OCI-LY7 (cell line): ENCODE results near the gene CCDC51. TPM values are rescaled to one million over a fixed set of nuclear protein-coding genes. Genes with fewer than 3 reads are reported as not detected.

Source experiments
- BruUV-seq: library from RNA; stranded (reverse); fragments of 400-500 nt; replicated peaks from 2 replicates; lab custom pipeline; 2021; lab: Mats Ljungman, UMichigan
- CTCF ChIA-PET: fragments of 300-600 bp; sonication (Branson Sonifier 250); formaldehyde crosslinking; loops from one replicate; lab custom pipeline; 2022; ENCODE audit warnings: antibody characterized with exemption; ENCODE audit not compliant: unreplicated experiment; lab: Charles Lee
- POLR2A ChIA-PET: fragments of 300-600 bp; sonication (Branson Sonifier 250); formaldehyde crosslinking; loops from one replicate; lab custom pipeline; 2022; ENCODE audit warnings: antibody characterized with exemption; lab: Charles Lee
- DNase-seq: peaks from one replicate; pipeline ENCODE4 v3.0.0-alpha.2; 2015; ENCODE audit warnings: low spot score
- H2AFZ ChIP-seq: fragments of 200-600 bp; sonication (generic), shearing (Covaris generic); 2 replicates; pipeline ENCODE4 v1.6.1; 2014; ENCODE audit warnings: mild to moderate bottlenecking, antibody characterized with exemption, low read length, moderate library complexity
- H3K27ac ChIP-seq: fragments of 200-600 bp; sonication (generic); 2 replicates; pipeline ENCODE4 v1.5.1; 2014; ENCODE audit warnings: mixed run types, low read depth, mild to moderate bottlenecking, moderate library complexity, low read length, inconsistent platforms; ENCODE audit not compliant: poor library complexity, severe bottlenecking
- H3K36me3 ChIP-seq: fragments of 200-600 bp; sonication (generic); 2 replicates; pipeline ENCODE4 v1.6.1; 2014; ENCODE audit warnings: mild to moderate bottlenecking, antibody characterized with exemption, low read length, moderate library complexity, mixed read lengths; ENCODE audit not compliant: insufficient read depth
- H3K4me1 ChIP-seq: fragments of 200-600 bp; sonication (generic); 2 replicates; pipeline ENCODE4 v1.5.1; 2014; ENCODE audit warnings: mild to moderate bottlenecking, low read length; ENCODE audit not compliant: insufficient read depth, poor library complexity, severe bottlenecking
- H3K4me2 ChIP-seq: fragments of 200-600 bp; sonication (generic); 2 replicates; pipeline ENCODE4 v1.6.1; 2014; ENCODE audit warnings: mild to moderate bottlenecking, low read length
- H3K4me3 ChIP-seq: fragments of 200-600 bp; sonication (generic); 2 replicates; pipeline ENCODE4 v1.5.1; 2014; ENCODE audit warnings: mild to moderate bottlenecking, low read depth, low read length; ENCODE audit not compliant: poor library complexity, severe bottlenecking
- H3K79me2 ChIP-seq: fragments of 200-600 bp; sonication (generic); 2 replicates; pipeline ENCODE4 v1.6.1; 2016; ENCODE audit warnings: low read depth, mild to moderate bottlenecking, low read length, moderate library complexity, mixed read lengths; ENCODE audit not compliant: insufficient read depth
- H3K9me2 ChIP-seq: fragments of 200-600 bp; sonication (generic); 2 replicates; pipeline ENCODE4 v1.6.1; 2016; ENCODE audit warnings: mild to moderate bottlenecking, low read length, mixed read lengths; ENCODE audit not compliant: insufficient read depth
- H3K9me3 ChIP-seq: fragments of 200-600 bp; sonication (generic); 2 replicates; pipeline ENCODE4 v1.6.1; 2014; ENCODE audit warnings: mild to moderate bottlenecking, mixed run types, low read length, mixed read lengths
- H4K20me1 ChIP-seq: fragments of 200-600 bp; sonication (generic); 2 replicates; pipeline ENCODE4 v1.6.1; 2014; ENCODE audit warnings: mild to moderate bottlenecking, antibody characterized with exemption, low read length, moderate library complexity, mixed read lengths; ENCODE audit not compliant: insufficient read depth
- CTCF ChIP-seq: fragments of 200-600 bp; sonication (generic); conservative IDR thresholded peaks from 2 replicates; pipeline ENCODE4 v1.5.1; 2014; ENCODE audit warnings: mild to moderate bottlenecking, antibody characterized with exemption, low read length, moderate library complexity, mixed read lengths
- EZH2phosphoT487 ChIP-seq: fragments of 200-600 bp; sonication (generic); IDR thresholded peaks from 2 replicates; pipeline ENCODE4 v1.6.1; 2018; ENCODE audit warnings: low read depth, borderline replicate concordance, mild to moderate bottlenecking, mixed run types, antibody characterized with exemption, low read length, moderate library complexity, mixed read lengths
- intact Hi-C: fragments of 100-400 bp; cut with micrococcal nuclease; formaldehyde crosslinking; loops from one replicate; pipeline ENCODE4 v1.10.0; 2022; ENCODE audit not compliant: unreplicated experiment
- total RNA-seq, 2 experiments: library from RNA; depleted of rRNA in 1 of 2; stranded (reverse); fragments of >200 nt in 1 of 2; shearing (Covaris generic) in 1 of 2; gene quantifications; 2 replicates each; pipeline ENCODE4 v1.2.3, GENCODE V29; 2014 to 2022

The CCDC51 gene
- total RNA-seq, 2 experiments from 2014 or later, result 23.0 to 24.9 TPM

- no TSS peak for BruUV-seq
- intact Hi-C loops, result loop anchor here (2.0 to 10.0 kb wide), 4 partner anchors 20 to 362 kb away; partner anchors contain the start of genes PFKFB4 and SLC26A6
Measured at GRCh38 chr3:48446425-48447193, 6.7 kb upstream of the CCDC51 start, which contains the start of gene ATRIP. TSS of gene ATRIP (plus strand) at chr3:48446737. CDS start at chr3:48446846, 109 bp downstream.

GRCh38 chr3:48446043-48446424 is 6.1 kb upstream of the CCDC51 start:
- no peak for TF ChIP-seq CTCF
- no peak for TF ChIP-seq EZH2phosphoT487
- Histone ChIP-seq H4K20me1 (peaks cover 11% of the 10 kb centered on the region), H2AFZ (peak overlapping the region; percentile 80), H3K79me2 (peaks cover 53% of the 10 kb centered on the region), H3K9me3 (no peaks in the 10 kb centered on the region), H3K27ac (peak overlapping the region; percentile 13), H3K36me3 (peaks cover 58% of the 10 kb centered on the region), H3K9me2 (no peaks in the 10 kb centered on the region), H3K4me1 (peaks cover 35% of the 10 kb centered on the region), H3K4me2 (peak overlapping the region; percentile 98), H3K4me3 (peak overlapping the region; percentile 92)
- CTCF ChIA-PET, result interaction anchor here (0.6 to 3.2 kb wide), 3 partner anchors 9 to 27 kb away, joined by 3 to 22 read pairs (median 3); no protein-coding TSS in a partner anchor
- intact Hi-C loops, result loop anchor here (2.0 to 10.0 kb wide), 4 partner anchors 21 to 361 kb away; partner anchors contain the start of genes PFKFB4 and SLC26A6
- TSS peak; percentile 86 for BruUV-seq
- POLR2A ChIA-PET, result interaction anchor here (0.6 to 1.7 kb wide), 6 partner anchors 10 to 453 kb away, joined by 3 to 7 read pairs (median 4); no protein-coding TSS in a partner anchor
- no peak for DNase-seq

More at GRCh38 chr3:48446425-48447193, 6.7 kb upstream of the CCDC51 start, which contains the start of gene ATRIP:
- H3K4me3 ChIP-seq, result peak within 1 kb of the TSS; percentile 92
- H3K4me1 ChIP-seq, result peaks cover 30% of the 10 kb centered on the region
- DNase-seq, result peak; percentile 91
- peak within 1 kb of the TSS; percentile 43 for H3K27ac ChIP-seq
- H3K79me2 ChIP-seq, result peaks cover 47% of the 10 kb centered on the region
- peak within 1 kb of the TSS; percentile 98 for H3K4me2 ChIP-seq
- no peaks in the 10 kb centered on the region for H3K9me3 ChIP-seq
- H3K36me3 ChIP-seq, result peaks cover 60% of the 10 kb centered on the region
- no peak for TF ChIP-seq EZH2phosphoT487
- TF ChIP-seq CTCF, result no peak
- H4K20me1 ChIP-seq, result peaks cover 6% of the 10 kb centered on the region
- H3K9me2 ChIP-seq, result no peaks in the 10 kb centered on the region
- CTCF ChIA-PET, result interaction anchor here (0.6 to 3.2 kb wide), 3 partner anchors 9 to 26 kb away, joined by 3 to 22 read pairs (median 3); no protein-coding TSS in a partner anchor
- POLR2A ChIA-PET, result interaction anchor here (0.9 to 2.1 kb wide), 7 partner anchors 10 to 27 kb away, joined by 3 to 7 read pairs (median 3); no protein-coding TSS in a partner anchor
- peak within 1 kb of the TSS; percentile 80 for H2AFZ ChIP-seq
